ENCODE measurements around the gene VPS11.
"Not testable (repeated sequence)": the region's sequence is repeated elsewhere in the genome, so short reads cannot be mapped to it uniquely, and the experiment has no call there.

The VPS11 gene

DNA sequence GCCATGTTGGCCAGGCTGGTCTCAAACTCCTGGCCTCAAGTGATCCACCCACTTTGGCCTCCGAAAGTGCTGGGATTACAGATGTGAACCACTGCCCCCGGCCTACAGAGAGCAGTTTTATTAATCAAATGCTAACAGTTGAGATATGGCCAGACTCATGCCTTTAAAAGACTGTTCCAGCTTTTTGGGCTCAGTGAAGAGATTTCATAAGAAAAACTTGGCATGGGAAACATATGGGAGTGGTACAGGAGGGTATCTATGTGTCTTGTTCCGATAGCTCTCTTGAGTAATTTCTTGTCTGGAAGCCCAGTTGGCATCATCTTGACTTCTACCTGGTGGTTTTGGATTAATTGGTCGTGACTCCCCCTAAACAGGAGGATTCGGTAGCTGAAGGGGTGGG is 28.7 kb upstream of the VPS11 start:
- H4K20me1 ChIP-seq (ENCODE audit: insufficient read depth, low read length) = no peaks in the 10 kb centered on the region
- H3K4me3 ChIP-seq (ENCODE audit: low read length) = no peak overlapping the region
- H3K4me2 ChIP-seq (ENCODE audit: low read length) = peak overlapping the region; percentile 57; the same call in 1 of the 2 replicates
- no peak overlapping the region for H2AFZ ChIP-seq (ENCODE audit: low read depth, low read length)
- no peaks in the 10 kb centered on the region for H3K27me3 ChIP-seq (ENCODE audit: low read depth, low read length)
- no peaks in the 10 kb centered on the region for H3K79me2 ChIP-seq (ENCODE audit: low read length)
- no peak overlapping the region for H3K9ac ChIP-seq (ENCODE audit: low read length)
- H3K27ac ChIP-seq (ENCODE audit: low read length) = no peak overlapping the region
- H3K9me3 ChIP-seq (ENCODE audit: insufficient read depth, low read length) = no peaks in the 10 kb centered on the region
- H3K4me1 ChIP-seq (ENCODE audit: low read length) = peaks cover 22% of the 10 kb centered on the region
- no peaks in the 10 kb centered on the region for H3K36me3 ChIP-seq (replicated peaks; ENCODE audit: low read depth, low read length)
- TF ChIP-seq EZH2phosphoT487 (IDR thresholded peaks at IDR 0.05; ENCODE audit: low read depth) = no peak
- TF ChIP-seq, protein P1, sequence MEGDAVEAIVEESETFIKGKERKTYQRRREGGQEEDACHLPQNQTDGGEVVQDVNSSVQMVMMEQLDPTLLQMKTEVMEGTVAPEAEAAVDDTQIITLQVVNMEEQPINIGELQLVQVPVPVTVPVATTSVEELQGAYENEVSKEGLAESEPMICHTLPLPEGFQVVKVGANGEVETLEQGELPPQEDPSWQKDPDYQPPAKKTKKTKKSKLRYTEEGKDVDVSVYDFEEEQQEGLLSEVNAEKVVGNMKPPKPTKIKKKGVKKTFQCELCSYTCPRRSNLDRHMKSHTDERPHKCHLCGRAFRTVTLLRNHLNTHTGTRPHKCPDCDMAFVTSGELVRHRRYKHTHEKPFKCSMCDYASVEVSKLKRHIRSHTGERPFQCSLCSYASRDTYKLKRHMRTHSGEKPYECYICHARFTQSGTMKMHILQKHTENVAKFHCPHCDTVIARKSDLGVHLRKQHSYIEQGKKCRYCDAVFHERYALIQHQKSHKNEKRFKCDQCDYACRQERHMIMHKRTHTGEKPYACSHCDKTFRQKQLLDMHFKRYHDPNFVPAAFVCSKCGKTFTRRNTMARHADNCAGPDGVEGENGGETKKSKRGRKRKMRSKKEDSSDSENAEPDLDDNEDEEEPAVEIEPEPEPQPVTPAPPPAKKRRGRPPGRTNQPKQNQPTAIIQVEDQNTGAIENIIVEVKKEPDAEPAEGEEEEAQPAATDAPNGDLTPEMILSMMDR (IDR thresholded peaks at IDR 0.05; ENCODE audit: low read depth, low read length) = no peak

DNA sequence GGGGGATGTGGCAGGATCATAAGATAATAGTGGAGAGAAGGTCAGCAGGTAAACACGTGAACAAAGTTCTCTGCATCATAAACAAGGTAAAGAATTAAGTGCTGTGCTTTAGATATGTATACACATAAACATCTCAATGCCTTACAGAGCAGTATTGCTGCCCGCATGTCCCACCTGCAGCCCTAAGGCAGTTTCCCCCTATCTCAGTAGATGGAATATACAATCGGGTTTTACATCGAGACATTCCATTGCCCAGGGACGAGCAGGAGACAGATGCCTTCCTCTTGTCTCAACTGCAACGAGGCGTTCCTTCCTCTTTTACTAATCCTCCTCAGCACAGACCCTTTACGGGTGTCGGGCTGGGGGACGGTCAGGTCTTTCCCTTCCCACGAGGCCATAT is 28.1 kb upstream of the VPS11 start:
- Histone ChIP-seq H3K4me1 (ENCODE audit: low read length) (peaks cover 22% of the 10 kb centered on the region), H3K4me2 (ENCODE audit: low read length) (peak overlapping the region; percentile 57), H3K4me3 (ENCODE audit: low read length) (peak overlapping the region; percentile 6; the same call in 1 of the 2 replicates), H2AFZ (ENCODE audit: low read depth, low read length) (peak overlapping the region; percentile 82), H3K9ac (ENCODE audit: low read length) (peak overlapping the region; percentile 35; the same call in 1 of the 2 replicates), H3K27ac (ENCODE audit: low read length) (peak overlapping the region; percentile 19; the same call in 1 of the 2 replicates)
- H3K9me3 ChIP-seq (ENCODE audit: insufficient read depth, low read length); H4K20me1 ChIP-seq (ENCODE audit: insufficient read depth, low read length); H3K36me3 ChIP-seq (replicated peaks; ENCODE audit: low read depth, low read length); H3K79me2 ChIP-seq (ENCODE audit: low read length); H3K27me3 ChIP-seq (ENCODE audit: low read depth, low read length): not testable (repeated sequence)

DNA sequence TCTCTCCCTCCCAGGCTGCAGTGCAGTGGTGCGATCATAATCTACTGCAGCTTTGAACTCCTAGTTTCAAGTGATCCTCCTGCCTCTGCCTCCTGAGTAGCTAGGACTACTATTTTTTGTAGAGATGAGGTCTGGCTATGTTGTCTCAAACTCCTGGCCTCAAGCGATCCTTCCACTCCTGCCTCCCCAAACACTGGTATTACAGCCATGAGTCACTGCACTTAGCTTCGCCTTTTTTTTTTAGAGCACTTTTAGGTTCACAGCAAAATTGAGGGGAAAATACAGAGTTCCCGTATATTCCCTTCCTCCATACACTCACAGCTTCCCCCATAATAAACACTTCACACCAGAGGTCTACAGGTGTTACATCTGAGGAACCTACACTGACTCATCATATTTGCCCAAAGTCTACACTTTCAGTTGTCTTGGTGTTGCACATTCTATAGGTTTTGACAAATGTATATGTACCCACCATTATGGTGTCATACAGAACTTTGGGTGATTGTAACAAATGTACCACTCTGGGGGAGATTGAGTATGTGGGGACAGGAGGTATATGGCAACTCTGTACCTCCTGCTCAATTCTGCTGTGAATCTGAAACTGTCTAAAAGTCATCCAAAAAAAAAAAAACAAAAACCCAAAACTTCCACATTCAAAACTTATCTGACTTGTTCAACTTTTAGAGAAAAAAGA is 25.6 kb upstream of the VPS11 start:
- TF ChIP-seq EZH2phosphoT487 (IDR thresholded peaks at IDR 0.05; ENCODE audit: low read depth) = no peak
- TF ChIP-seq, protein P1 (IDR thresholded peaks at IDR 0.05; ENCODE audit: low read depth, low read length) = no peak
- H3K79me2 ChIP-seq (ENCODE audit: low read length) = no peaks in the 10 kb centered on the region
- no peak overlapping the region for H3K4me3 ChIP-seq (ENCODE audit: low read length)
- peak overlapping the region; percentile 12; the same call in 1 of the 2 replicates for H3K27ac ChIP-seq (ENCODE audit: low read length)
- H3K9ac ChIP-seq (ENCODE audit: low read length) = no peak overlapping the region
- no peak overlapping the region for H3K4me2 ChIP-seq (ENCODE audit: low read length)
- no peak overlapping the region for H2AFZ ChIP-seq (ENCODE audit: low read depth, low read length)
- peaks cover 22% of the 10 kb centered on the region for H3K4me1 ChIP-seq (ENCODE audit: low read length)
- no peaks in the 10 kb centered on the region for H3K9me3 ChIP-seq (ENCODE audit: insufficient read depth, low read length)
- H3K27me3 ChIP-seq (ENCODE audit: low read depth, low read length) = no peaks in the 10 kb centered on the region
- no peaks in the 10 kb centered on the region for H4K20me1 ChIP-seq (ENCODE audit: insufficient read depth, low read length)
- peaks cover 26% of the 10 kb centered on the region for H3K36me3 ChIP-seq (replicated peaks; ENCODE audit: low read depth, low read length)

DNA sequence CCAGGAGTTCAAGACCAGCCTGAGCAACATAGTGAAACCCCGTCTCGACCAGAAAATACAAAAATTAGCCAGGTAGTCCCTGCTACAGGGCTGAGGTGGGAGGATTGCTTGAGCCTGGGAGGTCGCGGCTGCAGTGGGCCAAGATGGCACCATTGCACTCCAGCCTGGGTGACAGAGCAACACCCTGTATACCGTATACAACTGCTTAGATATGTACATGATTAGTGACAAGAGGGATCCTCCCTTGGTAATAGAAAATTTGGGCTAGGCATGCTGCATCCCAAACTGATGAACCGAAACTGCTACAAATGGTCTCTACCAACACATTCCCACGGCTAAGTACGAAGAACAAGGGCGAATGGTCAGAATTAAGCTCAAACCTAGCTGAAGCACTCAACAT is 24.7 kb upstream of the VPS11 start:
- Histone ChIP-seq H3K4me3 (ENCODE audit: low read length) (no peak overlapping the region), H4K20me1 (ENCODE audit: insufficient read depth, low read length) (no peaks in the 10 kb centered on the region), H3K4me1 (ENCODE audit: low read length) (peaks cover 32% of the 10 kb centered on the region), H3K9me3 (ENCODE audit: insufficient read depth, low read length) (no peaks in the 10 kb centered on the region), H3K4me2 (ENCODE audit: low read length) (no peak overlapping the region), H2AFZ (ENCODE audit: low read depth, low read length) (no peak overlapping the region), H3K27ac (ENCODE audit: low read length) (no peak overlapping the region), H3K36me3 (replicated peaks; ENCODE audit: low read depth, low read length) (peaks cover 34% of the 10 kb centered on the region), H3K27me3 (ENCODE audit: low read depth, low read length) (no peaks in the 10 kb centered on the region), H3K79me2 (ENCODE audit: low read length) (no peaks in the 10 kb centered on the region), H3K9ac (ENCODE audit: low read length) (no peak overlapping the region)
- TF ChIP-seq, protein P1 (IDR thresholded peaks at IDR 0.05; ENCODE audit: low read depth, low read length) = no peak
- no peak for TF ChIP-seq EZH2phosphoT487 (IDR thresholded peaks at IDR 0.05; ENCODE audit: low read depth)

Measured in OCI-LY3 (cell line).